ENCODE data around the gene ROS1. TPM values are rescaled to one million over a fixed set of nuclear protein-coding genes. Genes with fewer than 3 reads are reported as not detected.

The ROS1 gene
- total and polyA plus RNA-seq, 10 of the 15 experiments (the other 5 are each of a cell fraction or from before 2014, with no cell fraction given) = under 0.01 to 0.07 (median 0.03) TPM; not detected in 5

DNA sequence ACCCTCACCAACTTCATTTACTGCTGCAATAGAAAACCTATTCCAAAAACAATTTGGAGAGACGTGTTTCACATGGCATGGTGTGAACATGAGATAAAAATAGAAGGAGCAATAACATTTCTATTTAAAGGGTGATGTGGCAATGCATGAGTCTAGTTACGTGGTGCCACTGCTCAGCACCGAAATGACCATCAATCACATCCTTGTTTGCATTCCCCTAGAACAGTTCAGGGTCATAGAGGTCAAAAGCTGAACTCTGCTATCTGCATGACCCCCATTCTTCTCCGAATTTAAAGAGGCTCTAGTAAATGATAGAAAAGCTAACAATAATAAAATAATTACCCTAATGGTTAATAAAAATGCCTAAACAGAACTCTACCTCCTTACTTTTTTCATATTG lies 29.5 kb downstream of the ROS1 start (continued):
- TF ChIP-seq SMAD1 (IDR thresholded peaks at IDR 0.05; ENCODE audit: low read depth, partially characterized antibody) (no peak), TBL1XR1 (IDR thresholded peaks at IDR 0.05; ENCODE audit: low read depth, low read length) (no peak)

DNA sequence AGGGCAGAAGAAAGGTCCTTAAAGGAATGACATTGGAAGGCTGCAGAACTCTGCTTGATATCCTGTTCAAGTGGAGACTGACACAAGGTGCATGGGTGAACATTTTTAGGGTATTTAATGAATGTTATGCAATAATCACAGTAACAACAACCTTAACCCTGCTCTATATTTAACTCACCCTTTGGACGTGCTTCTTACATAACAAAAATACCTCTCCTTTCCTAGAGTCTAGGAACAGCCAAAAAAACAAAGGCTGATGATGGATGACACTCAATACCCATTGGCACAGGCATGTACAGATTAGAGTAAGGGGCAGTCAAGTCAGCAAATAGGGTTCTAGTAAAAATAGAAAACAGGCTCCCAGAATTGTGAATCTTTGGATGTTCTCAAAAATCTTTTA lies 30.6 kb downstream of the ROS1 start:
- ChIA-PET POLR2A (no interaction called here), RAD21 (ENCODE audit: unreplicated experiment) (no interaction called here), SMC1A (ENCODE audit: uncharacterized antibody, unreplicated experiment) (no interaction called here), CTCF (no interaction called here)
- no peak overlapping the region for H3K4me2 ChIP-seq (ENCODE audit: control insufficient read depth, insufficient read depth)
- no peaks in the 10 kb centered on the region for H4K20me1 ChIP-seq (ENCODE audit: control insufficient read depth, insufficient read depth)
- no peaks in the 10 kb centered on the region for H3K27me3 ChIP-seq (replicated peaks in 1 of 2; ENCODE audit: control insufficient read depth in 2 of 2, insufficient read depth in 2 of 2, low read length in 1 of 2)
- no peaks in the 10 kb centered on the region for H3K9me3 ChIP-seq (replicated peaks; ENCODE audit: control insufficient read depth, insufficient read depth, low read length)
- no peaks in the 10 kb centered on the region for H3K4me1 ChIP-seq (ENCODE audit: control insufficient read depth, insufficient read depth, low read length)
- no peaks in the 10 kb centered on the region for H3K36me3 ChIP-seq (ENCODE audit: control insufficient read depth in 2 of 2, insufficient read depth in 2 of 2, low read length in 1 of 2)
- H3K9ac ChIP-seq (ENCODE audit: control insufficient read depth, insufficient read depth, low read length) = no peak overlapping the region
- H3K79me2 ChIP-seq (ENCODE audit: control insufficient read depth, insufficient read depth, low read length) = no peaks in the 10 kb centered on the region
- ATAC-seq (no peak), DNase-seq (ENCODE audit: low read depth, low spot score) (no peak), FAIRE-seq (no peak)
- intact Hi-C loops (cut with micrococcal nuclease; ENCODE audit: unreplicated experiment) (no loop called here), in situ Hi-C loops (cut with MboI) (no loop called here)
- no peak overlapping the region for H2AFZ ChIP-seq (ENCODE audit: control insufficient read depth, low read depth, low read length)
- BruUV-seq (replicated peaks) = no TSS peak
- no peak overlapping the region for H3K27ac ChIP-seq (ENCODE audit: control insufficient read depth, insufficient read depth)
- H3K4me3 ChIP-seq = no peak overlapping the region
- WGBS (ENCODE audit: insufficient coverage, insufficient replicate concordance, low lambda C conversion rate, missing lambda C conversion rate) = 0% methylated on average over 1 of the region's 1 CpG
- TF ChIP-seq IKZF2 (IDR thresholded peaks at IDR 0.05) (no peak), NR2F1 (conservative IDR thresholded peaks at IDR 0.05) (no peak), ZSCAN29 (IDR thresholded peaks at IDR 0.05) (no peak), GABPA (IDR thresholded peaks at IDR 0.05; ENCODE audit: low read depth) (no peak), KDM1A (IDR thresholded peaks at IDR 0.05; ENCODE audit: borderline replicate concordance) (no peak), JUNB (IDR thresholded peaks at IDR 0.05) (no peak), TCF3 (IDR thresholded peaks at IDR 0.05; ENCODE audit: borderline replicate concordance, insufficient read depth, low read depth, low read length) (no peak), IRF4 (IDR thresholded peaks at IDR 0.05; ENCODE audit: low read depth, low read length) (no peak), SMARCA5 (IDR thresholded peaks at IDR 0.05) (no peak), EED (IDR thresholded peaks at IDR 0.05; ENCODE audit: low read depth) (no peak), ZZZ3 (IDR thresholded peaks at IDR 0.05; ENCODE audit: control insufficient read depth, insufficient read length, low read depth) (no peak), ATF7 (IDR thresholded peaks at IDR 0.05; ENCODE audit: low read depth) (no peak)
- TF ChIP-seq, protein P1, sequence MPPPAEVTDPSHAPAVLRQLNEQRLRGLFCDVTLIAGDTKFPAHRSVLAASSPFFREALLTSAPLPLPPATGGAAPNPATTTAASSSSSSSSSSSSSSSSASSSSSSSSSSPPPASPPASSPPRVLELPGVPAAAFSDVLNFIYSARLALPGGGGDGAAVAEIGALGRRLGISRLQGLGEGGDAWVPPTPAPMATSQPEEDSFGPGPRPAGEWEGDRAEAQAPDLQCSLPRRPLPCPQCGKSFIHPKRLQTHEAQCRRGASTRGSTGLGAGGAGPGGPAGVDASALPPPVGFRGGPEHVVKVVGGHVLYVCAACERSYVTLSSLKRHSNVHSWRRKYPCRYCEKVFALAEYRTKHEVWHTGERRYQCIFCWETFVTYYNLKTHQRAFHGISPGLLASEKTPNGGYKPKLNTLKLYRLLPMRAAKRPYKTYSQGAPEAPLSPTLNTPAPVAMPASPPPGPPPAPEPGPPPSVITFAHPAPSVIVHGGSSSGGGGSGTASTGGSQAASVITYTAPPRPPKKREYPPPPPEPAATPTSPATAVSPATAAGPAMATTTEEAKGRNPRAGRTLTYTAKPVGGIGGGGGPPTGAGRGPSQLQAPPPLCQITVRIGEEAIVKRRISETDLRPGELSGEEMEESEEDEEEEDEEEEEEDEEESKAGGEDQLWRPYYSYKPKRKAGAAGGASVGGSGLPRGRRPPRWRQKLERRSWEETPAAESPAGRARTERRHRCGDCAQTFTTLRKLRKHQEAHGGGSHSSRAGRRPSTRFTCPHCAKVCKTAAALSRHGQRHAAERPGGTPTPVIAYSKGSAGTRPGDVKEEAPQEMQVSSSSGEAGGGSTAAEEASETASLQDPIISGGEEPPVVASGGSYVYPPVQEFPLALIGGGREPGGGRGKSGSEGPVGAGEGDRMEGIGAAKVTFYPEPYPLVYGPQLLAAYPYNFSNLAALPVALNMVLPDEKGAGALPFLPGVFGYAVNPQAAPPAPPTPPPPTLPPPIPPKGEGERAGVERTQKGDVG (CRISPR knock-in tag; IDR thresholded peaks at IDR 0.05) = no peak
- TF ChIP-seq, protein P2, sequence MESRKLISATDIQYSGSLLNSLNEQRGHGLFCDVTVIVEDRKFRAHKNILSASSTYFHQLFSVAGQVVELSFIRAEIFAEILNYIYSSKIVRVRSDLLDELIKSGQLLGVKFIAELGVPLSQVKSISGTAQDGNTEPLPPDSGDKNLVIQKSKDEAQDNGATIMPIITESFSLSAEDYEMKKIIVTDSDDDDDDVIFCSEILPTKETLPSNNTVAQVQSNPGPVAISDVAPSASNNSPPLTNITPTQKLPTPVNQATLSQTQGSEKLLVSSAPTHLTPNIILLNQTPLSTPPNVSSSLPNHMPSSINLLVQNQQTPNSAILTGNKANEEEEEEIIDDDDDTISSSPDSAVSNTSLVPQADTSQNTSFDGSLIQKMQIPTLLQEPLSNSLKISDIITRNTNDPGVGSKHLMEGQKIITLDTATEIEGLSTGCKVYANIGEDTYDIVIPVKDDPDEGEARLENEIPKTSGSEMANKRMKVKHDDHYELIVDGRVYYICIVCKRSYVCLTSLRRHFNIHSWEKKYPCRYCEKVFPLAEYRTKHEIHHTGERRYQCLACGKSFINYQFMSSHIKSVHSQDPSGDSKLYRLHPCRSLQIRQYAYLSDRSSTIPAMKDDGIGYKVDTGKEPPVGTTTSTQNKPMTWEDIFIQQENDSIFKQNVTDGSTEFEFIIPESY (IDR thresholded peaks at IDR 0.05) = no peak
- TF ChIP-seq, protein P3, sequence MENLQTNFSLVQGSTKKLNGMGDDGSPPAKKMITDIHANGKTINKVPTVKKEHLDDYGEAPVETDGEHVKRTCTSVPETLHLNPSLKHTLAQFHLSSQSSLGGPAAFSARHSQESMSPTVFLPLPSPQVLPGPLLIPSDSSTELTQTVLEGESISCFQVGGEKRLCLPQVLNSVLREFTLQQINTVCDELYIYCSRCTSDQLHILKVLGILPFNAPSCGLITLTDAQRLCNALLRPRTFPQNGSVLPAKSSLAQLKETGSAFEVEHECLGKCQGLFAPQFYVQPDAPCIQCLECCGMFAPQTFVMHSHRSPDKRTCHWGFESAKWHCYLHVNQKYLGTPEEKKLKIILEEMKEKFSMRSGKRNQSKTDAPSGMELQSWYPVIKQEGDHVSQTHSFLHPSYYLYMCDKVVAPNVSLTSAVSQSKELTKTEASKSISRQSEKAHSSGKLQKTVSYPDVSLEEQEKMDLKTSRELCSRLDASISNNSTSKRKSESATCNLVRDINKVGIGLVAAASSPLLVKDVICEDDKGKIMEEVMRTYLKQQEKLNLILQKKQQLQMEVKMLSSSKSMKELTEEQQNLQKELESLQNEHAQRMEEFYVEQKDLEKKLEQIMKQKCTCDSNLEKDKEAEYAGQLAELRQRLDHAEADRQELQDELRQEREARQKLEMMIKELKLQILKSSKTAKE (IDR thresholded peaks at IDR 0.05; ENCODE audit: low read depth, poor library complexity, severe bottlenecking) = no peak

All from GM12878 (cell line).